Measurements from ENCODE around the gene EMILIN1.

Gene EMILIN1

DNA sequence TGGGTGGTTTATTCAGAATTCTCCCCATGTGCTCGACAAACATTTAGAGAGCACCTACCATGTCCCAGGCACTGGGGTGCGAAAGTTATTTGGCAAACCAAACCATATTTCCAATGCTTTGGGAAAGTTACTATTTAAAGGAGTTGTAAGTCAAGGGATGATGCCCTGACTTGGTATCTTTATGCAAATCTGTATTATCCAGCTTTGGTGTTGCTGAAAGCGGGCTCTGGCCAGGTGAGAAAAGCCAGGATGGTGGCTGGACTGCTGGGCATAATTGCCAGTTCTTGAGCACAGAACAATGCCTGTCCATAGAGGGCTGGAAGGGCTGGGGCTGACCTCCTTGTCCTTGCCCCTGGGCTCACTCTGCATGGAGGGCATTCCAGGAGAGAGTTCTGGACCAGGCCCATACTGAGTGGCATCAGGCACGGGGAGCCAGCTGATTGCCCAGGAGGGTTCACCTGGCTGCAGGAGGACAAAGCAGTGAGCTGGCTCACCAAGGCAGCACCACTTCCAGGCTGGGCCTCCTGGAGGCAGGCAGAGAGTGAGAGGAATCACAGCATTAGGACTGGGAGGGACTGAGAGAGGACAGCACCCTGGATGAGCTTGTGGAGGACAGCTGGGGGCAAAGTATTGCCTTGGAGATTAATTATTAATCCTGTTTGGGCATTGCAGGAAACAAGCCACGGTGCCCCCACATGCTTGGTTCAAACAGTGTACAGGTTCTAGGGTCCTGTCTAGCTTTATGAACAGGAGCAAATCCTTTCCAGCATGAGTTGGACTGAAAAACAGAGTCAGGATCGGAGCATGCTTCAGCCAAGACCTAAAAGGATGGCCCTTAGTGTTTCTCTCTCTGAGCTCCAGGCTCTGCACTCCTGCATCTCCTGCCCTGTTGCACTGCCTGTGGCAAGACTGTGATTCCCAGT is 15.3 kb downstream of the EMILIN1 start:
- no peak overlapping the region for H3K4me3 ChIP-seq (ENCODE audit: low read length)
- no peaks in the 10 kb centered on the region for H3F3A ChIP-seq (ENCODE audit: control insufficient read depth, insufficient read depth)
- TF ChIP-seq EZH2phosphoT487 (IDR thresholded peaks at IDR 0.05; ENCODE audit: borderline replicate concordance, low read length) = no peak
- TF ChIP-seq, protein P1, sequence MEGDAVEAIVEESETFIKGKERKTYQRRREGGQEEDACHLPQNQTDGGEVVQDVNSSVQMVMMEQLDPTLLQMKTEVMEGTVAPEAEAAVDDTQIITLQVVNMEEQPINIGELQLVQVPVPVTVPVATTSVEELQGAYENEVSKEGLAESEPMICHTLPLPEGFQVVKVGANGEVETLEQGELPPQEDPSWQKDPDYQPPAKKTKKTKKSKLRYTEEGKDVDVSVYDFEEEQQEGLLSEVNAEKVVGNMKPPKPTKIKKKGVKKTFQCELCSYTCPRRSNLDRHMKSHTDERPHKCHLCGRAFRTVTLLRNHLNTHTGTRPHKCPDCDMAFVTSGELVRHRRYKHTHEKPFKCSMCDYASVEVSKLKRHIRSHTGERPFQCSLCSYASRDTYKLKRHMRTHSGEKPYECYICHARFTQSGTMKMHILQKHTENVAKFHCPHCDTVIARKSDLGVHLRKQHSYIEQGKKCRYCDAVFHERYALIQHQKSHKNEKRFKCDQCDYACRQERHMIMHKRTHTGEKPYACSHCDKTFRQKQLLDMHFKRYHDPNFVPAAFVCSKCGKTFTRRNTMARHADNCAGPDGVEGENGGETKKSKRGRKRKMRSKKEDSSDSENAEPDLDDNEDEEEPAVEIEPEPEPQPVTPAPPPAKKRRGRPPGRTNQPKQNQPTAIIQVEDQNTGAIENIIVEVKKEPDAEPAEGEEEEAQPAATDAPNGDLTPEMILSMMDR (IDR thresholded peaks at IDR 0.05; ENCODE audit: low read depth, low read length, poor library complexity, severe bottlenecking) = no peak
- H3K27me3 ChIP-seq (ENCODE audit: control insufficient read depth, low read length) = no peaks in the 10 kb centered on the region
- H3K27ac ChIP-seq (ENCODE audit: low read depth, low read length) = no peak overlapping the region
- H3K36me3 ChIP-seq (ENCODE audit: control insufficient read depth, low read length) = no peaks in the 10 kb centered on the region
- H3K9me3 ChIP-seq (ENCODE audit: control insufficient read depth, insufficient read depth, low read length) = no peaks in the 10 kb centered on the region
- no peaks in the 10 kb centered on the region for H3K9me2 ChIP-seq (replicated peaks; ENCODE audit: control insufficient read depth, low read length)
- no peak overlapping the region for H3K4me2 ChIP-seq (ENCODE audit: low read length)
- peaks cover 11% of the 10 kb centered on the region for H3K4me1 ChIP-seq (ENCODE audit: control insufficient read depth, low read length)
- H4K20me1 ChIP-seq (ENCODE audit: control insufficient read depth, insufficient read depth, low read depth, low read length) = no peaks in the 10 kb centered on the region
- H3K79me2 ChIP-seq (ENCODE audit: control insufficient read depth, low read length) = no peaks in the 10 kb centered on the region

DNA sequence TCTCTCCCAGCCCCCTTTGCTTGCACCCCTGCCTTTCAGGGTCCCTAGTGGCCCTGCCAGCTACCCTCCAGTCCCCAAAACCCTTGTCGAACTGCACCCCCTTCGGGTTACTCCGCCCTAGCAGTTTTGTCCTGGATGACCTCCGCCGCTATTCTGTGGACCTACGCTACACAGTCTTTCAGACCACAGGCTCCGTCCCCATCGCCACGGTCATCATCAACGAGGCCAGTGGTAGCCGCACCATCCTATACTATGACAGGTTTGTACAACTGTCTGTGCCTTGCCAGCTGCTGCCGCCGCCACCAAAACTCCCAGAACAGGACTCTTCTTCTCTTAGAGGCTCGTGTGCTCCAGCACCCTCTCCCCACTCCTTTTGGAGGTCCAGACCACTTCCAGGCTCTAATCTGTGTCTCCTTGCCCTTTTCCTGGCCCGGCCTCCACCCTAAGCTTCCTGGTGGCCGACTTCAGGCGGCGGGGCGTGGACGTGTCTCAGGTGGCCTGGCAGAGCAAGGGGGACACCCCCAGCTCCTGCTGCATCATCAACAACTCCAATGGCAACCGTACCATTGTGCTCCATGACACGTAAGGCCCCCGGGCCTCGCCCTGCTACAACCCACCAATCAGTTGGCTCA is 16.1 kb downstream of the EMILIN1 start:
- no peak overlapping the region for H3K4me2 ChIP-seq (ENCODE audit: low read length)
- no peaks in the 10 kb centered on the region for H3F3A ChIP-seq (ENCODE audit: control insufficient read depth, insufficient read depth)
- no peaks in the 10 kb centered on the region for H4K20me1 ChIP-seq (ENCODE audit: control insufficient read depth, insufficient read depth, low read depth, low read length)
- H3K36me3 ChIP-seq (ENCODE audit: control insufficient read depth, low read length) = no peaks in the 10 kb centered on the region
- H3K9me2 ChIP-seq (replicated peaks; ENCODE audit: control insufficient read depth, low read length) = no peaks in the 10 kb centered on the region
- H3K4me3 ChIP-seq (ENCODE audit: low read length) = no peak overlapping the region
- no peaks in the 10 kb centered on the region for H3K9me3 ChIP-seq (ENCODE audit: control insufficient read depth, insufficient read depth, low read length)
- no peaks in the 10 kb centered on the region for H3K27me3 ChIP-seq (ENCODE audit: control insufficient read depth, low read length)
- no peak overlapping the region for H3K27ac ChIP-seq (ENCODE audit: low read depth, low read length)
- TF ChIP-seq EZH2phosphoT487 (IDR thresholded peaks at IDR 0.05; ENCODE audit: borderline replicate concordance, low read length) = no peak
- TF ChIP-seq, protein P1 (IDR thresholded peaks at IDR 0.05; ENCODE audit: low read depth, low read length, poor library complexity, severe bottlenecking) = no peak
- H3K4me1 ChIP-seq (ENCODE audit: control insufficient read depth, low read length) = peaks cover 11% of the 10 kb centered on the region
- H3K79me2 ChIP-seq (ENCODE audit: control insufficient read depth, low read length) = no peaks in the 10 kb centered on the region

DNA sequence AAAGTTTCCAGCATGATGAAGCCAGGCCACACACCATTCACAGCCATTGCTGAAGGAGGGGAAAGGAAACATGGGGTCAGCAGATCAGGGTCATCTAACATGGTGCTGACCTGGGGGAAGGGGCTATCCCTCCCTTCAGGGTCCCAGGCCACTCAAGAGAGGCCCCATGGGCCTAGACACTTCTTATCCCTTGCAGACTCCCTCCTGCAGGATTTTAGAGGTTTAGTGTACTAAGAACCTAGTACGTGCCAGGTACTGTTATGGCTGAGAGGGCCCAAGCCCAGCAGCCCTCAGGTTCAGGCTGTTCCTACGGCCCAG is 17.0 kb downstream of the EMILIN1 start:
- no peaks in the 10 kb centered on the region for H3K9me2 ChIP-seq (replicated peaks; ENCODE audit: control insufficient read depth, low read length)
- H3K4me1 ChIP-seq (ENCODE audit: control insufficient read depth, low read length) = peaks cover 11% of the 10 kb centered on the region
- H3K36me3 ChIP-seq (ENCODE audit: control insufficient read depth, low read length) = no peaks in the 10 kb centered on the region
- no peaks in the 10 kb centered on the region for H3K27me3 ChIP-seq (ENCODE audit: control insufficient read depth, low read length)
- H4K20me1 ChIP-seq (ENCODE audit: control insufficient read depth, insufficient read depth, low read depth, low read length) = no peaks in the 10 kb centered on the region
- H3K4me2 ChIP-seq (ENCODE audit: low read length) = no peak overlapping the region
- H3K79me2 ChIP-seq (ENCODE audit: control insufficient read depth, low read length) = no peaks in the 10 kb centered on the region
- H3K9me3 ChIP-seq (ENCODE audit: control insufficient read depth, insufficient read depth, low read length) = no peaks in the 10 kb centered on the region
- H3K27ac ChIP-seq (ENCODE audit: low read depth, low read length) = no peak overlapping the region
- no peaks in the 10 kb centered on the region for H3F3A ChIP-seq (ENCODE audit: control insufficient read depth, insufficient read depth)
- TF ChIP-seq EZH2phosphoT487 (IDR thresholded peaks at IDR 0.05; ENCODE audit: borderline replicate concordance, low read length) = no peak
- TF ChIP-seq, protein P1 (IDR thresholded peaks at IDR 0.05; ENCODE audit: low read depth, low read length, poor library complexity, severe bottlenecking) = no peak
- H3K4me3 ChIP-seq (ENCODE audit: low read length) = no peak overlapping the region
